Measurements from ENCODE around the gene MARCKSL1. TPM values are rescaled to one million over a fixed set of nuclear protein-coding genes. Genes with fewer than 3 reads are reported as not detected.
"Not testable (repeated sequence)": the region's sequence is repeated elsewhere in the genome, so short reads cannot be mapped to it uniquely, and the experiment has no call there.

MARCKSL1 gene
- total and polyA plus RNA-seq, 5 donors from 2014 or later = 27.5 to 59.4 (median 41.7) TPM

DNA sequence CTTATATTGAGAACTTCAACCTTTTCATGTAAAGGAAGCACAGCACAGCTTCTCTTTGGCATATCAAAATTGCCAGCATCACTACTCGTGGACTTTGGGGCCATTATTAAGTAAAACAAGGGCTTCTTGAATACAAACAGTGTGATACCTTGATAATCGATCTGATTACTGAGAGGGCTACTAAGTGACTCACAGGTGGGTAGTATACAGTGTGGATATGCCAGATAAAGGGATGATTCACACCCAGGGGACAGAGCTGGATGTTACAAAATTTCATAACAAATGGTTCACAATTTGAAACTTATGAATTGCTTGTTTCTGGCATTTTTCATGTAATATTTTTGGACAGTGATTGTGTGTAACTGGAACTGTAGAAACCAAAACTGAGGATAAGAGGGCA, 28.7 kb downstream of the MARCKSL1 start:
- ATAC-seq (ENCODE audit: low read depth in 2 of 2) = no peak
- Mint-ChIP-seq H3K27me3 (no peaks in the 10 kb centered on the region), H3K36me3 (peaks cover 35% of the 10 kb centered on the region), H3K9me3 (no peaks in the 10 kb centered on the region), H3K27ac (peak overlapping the region; percentile 46 to 80 (median 60)), H3K4me1 (peaks cover 29 to 75% (median 60%) of the 10 kb centered on the region in 4 donors), H3K4me3 (no peak overlapping the region)
- Histone ChIP-seq H3K27ac (ENCODE audit: insufficient read depth, low read length, poor library complexity, severe bottlenecking) (no peak overlapping the region), H3K27me3 (ENCODE audit: control insufficient read depth, insufficient read depth, low read length) (no peaks in the 10 kb centered on the region), H3K4me3 (ENCODE audit: low read depth, low read length) (no peak overlapping the region), H3K4me1 (ENCODE audit: control insufficient read depth, insufficient read depth, low read length, poor library complexity, severe bottlenecking) (peaks cover 6% of the 10 kb centered on the region), H3K36me3 (ENCODE audit: control insufficient read depth, insufficient read depth, low read length) (peaks cover 51% of the 10 kb centered on the region), H3K9me3 (ENCODE audit: control insufficient read depth in 2 of 2, low read length in 2 of 2) (no peaks in the 10 kb centered on the region)
- no peak for DNase-seq

GRCh38 chr1:32305310-32305709, 30.7 kb downstream of the MARCKSL1 start:
- Histone ChIP-seq H3K4me3 (ENCODE audit: low read depth, low read length) (no peak overlapping the region), H3K9me3 (ENCODE audit: control insufficient read depth in 2 of 2, low read length in 2 of 2) (no peaks in the 10 kb centered on the region), H3K27me3 (ENCODE audit: control insufficient read depth, insufficient read depth, low read length) (no peaks in the 10 kb centered on the region), H3K36me3 (ENCODE audit: control insufficient read depth, insufficient read depth, low read length) (peaks cover 61% of the 10 kb centered on the region), H3K27ac (ENCODE audit: insufficient read depth, low read length, poor library complexity, severe bottlenecking) (no peak overlapping the region), H3K4me1 (ENCODE audit: control insufficient read depth, insufficient read depth, low read length, poor library complexity, severe bottlenecking) (peaks cover 4% of the 10 kb centered on the region)
- peaks cover 45% of the 10 kb centered on the region for H3K36me3 Mint-ChIP-seq
- no peak for ATAC-seq (ENCODE audit: low read depth in 2 of 2)
- no peaks in the 10 kb centered on the region for H3K9me3 Mint-ChIP-seq
- no peak overlapping the region for H3K27ac Mint-ChIP-seq
- no peaks in the 10 kb centered on the region for H3K27me3 Mint-ChIP-seq
- H3K4me3 Mint-ChIP-seq = no peak overlapping the region
- no peak for DNase-seq
- H3K4me1 Mint-ChIP-seq = peaks cover 28 to 69% (median 56%) of the 10 kb centered on the region in 4 donors

GRCh38 chr1:32303997-32304622, 31.9 kb downstream of the MARCKSL1 start:
- peaks cover 61% of the 10 kb centered on the region for H3K36me3 ChIP-seq (ENCODE audit: control insufficient read depth, insufficient read depth, low read length)
- H3K27me3 ChIP-seq (ENCODE audit: control insufficient read depth, insufficient read depth, low read length) = no peaks in the 10 kb centered on the region
- H3K4me1 ChIP-seq (ENCODE audit: control insufficient read depth, insufficient read depth, low read length, poor library complexity, severe bottlenecking) = peaks cover 4% of the 10 kb centered on the region
- Mint-ChIP-seq H3K27ac (peak overlapping the region; percentile 21 to 49 (median 34)), H3K27me3 (no peaks in the 10 kb centered on the region), H3K9me3 (no peaks in the 10 kb centered on the region), H3K36me3 (peaks cover 42% of the 10 kb centered on the region), H3K4me3 (no peak overlapping the region), H3K4me1 (peaks cover 28 to 70% (median 55%) of the 10 kb centered on the region in 4 donors)
- ATAC-seq (ENCODE audit: low read depth in 2 of 2) (no peak), DNase-seq (no peak)
- no peak overlapping the region for H3K27ac ChIP-seq (ENCODE audit: insufficient read depth, low read length, poor library complexity, severe bottlenecking)
- H3K9me3 ChIP-seq (ENCODE audit: control insufficient read depth in 2 of 2, low read length in 2 of 2) = no peaks in the 10 kb centered on the region
- no peak overlapping the region for H3K4me3 ChIP-seq (ENCODE audit: low read depth, low read length)

- Mint-ChIP-seq H3K27ac (peak overlapping the region in 1 of 3 donors; percentile 21), H3K36me3 (peaks cover 42% of the 10 kb centered on the region), H3K4me1 (peaks cover 24 to 67% (median 53%) of the 10 kb centered on the region in 4 donors), H3K4me3 (no peak overlapping the region), H3K27me3 (no peaks in the 10 kb centered on the region), H3K9me3 (no peaks in the 10 kb centered on the region)
- ATAC-seq (ENCODE audit: low read depth in 2 of 2) (no peak), DNase-seq (no peak)
- Histone ChIP-seq H3K36me3 (ENCODE audit: control insufficient read depth, insufficient read depth, low read length) (peaks cover 63% of the 10 kb centered on the region), H3K9me3 (ENCODE audit: control insufficient read depth in 2 of 2, low read length in 2 of 2) (no peaks in the 10 kb centered on the region), H3K27ac (ENCODE audit: insufficient read depth, low read length, poor library complexity, severe bottlenecking) (no peak overlapping the region), H3K4me3 (ENCODE audit: low read depth, low read length) (no peak overlapping the region), H3K27me3 (ENCODE audit: control insufficient read depth, insufficient read depth, low read length) (no peaks in the 10 kb centered on the region), H3K4me1 (ENCODE audit: control insufficient read depth, insufficient read depth, low read length, poor library complexity, severe bottlenecking) (peaks cover 4% of the 10 kb centered on the region)
Observed at GRCh38 chr1:32303358-32303757, 32.7 kb downstream of the MARCKSL1 start.

DNA sequence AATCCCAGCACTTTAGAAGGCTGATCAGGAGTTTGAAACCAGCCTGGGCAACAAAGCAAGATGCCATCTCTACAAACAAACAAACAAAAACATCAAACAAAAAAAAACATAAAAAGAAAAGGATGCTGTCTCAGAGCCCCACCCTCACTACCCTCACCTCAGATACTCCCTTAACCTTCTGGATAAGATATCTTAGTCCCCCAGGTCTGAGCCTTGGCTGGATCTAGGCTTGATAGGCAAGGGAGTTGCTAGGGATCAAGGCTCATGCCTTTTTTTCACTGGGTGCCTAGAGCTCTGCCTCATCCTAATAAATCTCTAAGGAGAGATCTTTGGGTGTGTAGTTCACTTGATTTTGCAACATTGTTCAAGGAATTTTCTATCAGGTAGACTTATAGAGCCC, 36.7 kb downstream of the MARCKSL1 start:
- Mint-ChIP-seq H3K9me3 (no peaks in the 10 kb centered on the region), H3K4me3 (peak overlapping the region in 1 of 4 donors; percentile 21), H3K36me3 (peaks cover 36% of the 10 kb centered on the region), H3K4me1 (peaks cover 23 to 73% (median 58%) of the 10 kb centered on the region in 4 donors), H3K27ac (peak overlapping the region; percentile 20 to 49 (median 25)), H3K27me3 (no peaks in the 10 kb centered on the region)
- no peaks in the 10 kb centered on the region for H3K27me3 ChIP-seq (ENCODE audit: control insufficient read depth, insufficient read depth, low read length)
- no peak overlapping the region for H3K27ac ChIP-seq (ENCODE audit: insufficient read depth, low read length, poor library complexity, severe bottlenecking)
- no peak overlapping the region for H3K4me3 ChIP-seq (ENCODE audit: low read depth, low read length)
- ATAC-seq (ENCODE audit: low read depth in 2 of 2) (no peak), DNase-seq (no peak)
- H3K4me1 ChIP-seq (ENCODE audit: control insufficient read depth, insufficient read depth, low read length, poor library complexity, severe bottlenecking) = peaks cover 21% of the 10 kb centered on the region
- peaks cover 50% of the 10 kb centered on the region for H3K36me3 ChIP-seq (ENCODE audit: control insufficient read depth, insufficient read depth, low read length)
- H3K9me3 ChIP-seq (ENCODE audit: control insufficient read depth in 2 of 2, low read length in 2 of 2) = no peaks in the 10 kb centered on the region

- H3K4me3 ChIP-seq (ENCODE audit: low read depth, low read length); DNase-seq; H3K27ac Mint-ChIP-seq; ATAC-seq (ENCODE audit: low read depth in 2 of 2); H3K27me3 Mint-ChIP-seq; H3K9me3 Mint-ChIP-seq; H3K27me3 ChIP-seq (ENCODE audit: control insufficient read depth, insufficient read depth, low read length); H3K9me3 ChIP-seq (ENCODE audit: control insufficient read depth in 2 of 2, low read length in 2 of 2); H3K27ac ChIP-seq (ENCODE audit: insufficient read depth, low read length, poor library complexity, severe bottlenecking): not testable (repeated sequence)
- H3K36me3 ChIP-seq (ENCODE audit: control insufficient read depth, insufficient read depth, low read length) = peaks cover 38% of the 10 kb centered on the region
- peaks cover 31% of the 10 kb centered on the region for H3K4me1 ChIP-seq (ENCODE audit: control insufficient read depth, insufficient read depth, low read length, poor library complexity, severe bottlenecking)
- Mint-ChIP-seq H3K4me1 (peaks cover 17 to 79% (median 51%) of the 10 kb centered on the region in 4 donors), H3K4me3 (peak overlapping the region in 1 of 4 donors; percentile 7), H3K36me3 (peaks cover 28% of the 10 kb centered on the region)
Observed at GRCh38 chr1:32298211-32298610, 37.8 kb downstream of the MARCKSL1 start.

- Mint-ChIP-seq H3K4me3 (peak within 1 kb of the TSS; percentile 94 to 100 (median 99)), H3K27me3 (no peaks in the 10 kb centered on the region), H3K4me1 (peaks cover 12 to 69% (median 37%) of the 10 kb centered on the region in 4 donors), H3K36me3 (peaks cover 15% of the 10 kb centered on the region), H3K9me3 (peaks cover 0 to 2% (median 0%) of the 10 kb centered on the region in 7 donors), H3K27ac (peak within 1 kb of the TSS; percentile 95 to 100 (median 99))
- Histone ChIP-seq H3K4me1 (ENCODE audit: control insufficient read depth, insufficient read depth, low read length, poor library complexity, severe bottlenecking) (peaks cover 59% of the 10 kb centered on the region), H3K4me3 (ENCODE audit: low read depth, low read length) (peak within 1 kb of the TSS; percentile 95), H3K27ac (ENCODE audit: insufficient read depth, low read length, poor library complexity, severe bottlenecking) (peak within 1 kb of the TSS; percentile 85), H3K36me3 (ENCODE audit: control insufficient read depth, insufficient read depth, low read length) (peaks cover 14% of the 10 kb centered on the region), H3K9me3 (ENCODE audit: control insufficient read depth in 2 of 2, low read length in 2 of 2) (no peaks in the 10 kb centered on the region), H3K27me3 (ENCODE audit: control insufficient read depth, insufficient read depth, low read length) (no peaks in the 10 kb centered on the region)
- peak; percentile 96 to 98 (median 96) for DNase-seq
- peak; percentile 99 for ATAC-seq (ENCODE audit: low read depth in 2 of 2)
Observed at GRCh38 chr1:32291708-32292538, 44.1 kb downstream of the MARCKSL1 start, which contains the start of gene HDAC1. TSS of gene HDAC1 (plus strand) at chr1:32292083. CDS start at chr1:32292170, 87 bp downstream.
